ENCODE results near the gene JADE2. TPM values are rescaled to one million over a fixed set of nuclear protein-coding genes. Genes with fewer than 3 reads are reported as not detected.

Gene JADE2
- polyA plus RNA-seq, 2 of the 4 experiments (the other 2 are of a cell fraction) = 24.0 to 27.1 TPM

DNA sequence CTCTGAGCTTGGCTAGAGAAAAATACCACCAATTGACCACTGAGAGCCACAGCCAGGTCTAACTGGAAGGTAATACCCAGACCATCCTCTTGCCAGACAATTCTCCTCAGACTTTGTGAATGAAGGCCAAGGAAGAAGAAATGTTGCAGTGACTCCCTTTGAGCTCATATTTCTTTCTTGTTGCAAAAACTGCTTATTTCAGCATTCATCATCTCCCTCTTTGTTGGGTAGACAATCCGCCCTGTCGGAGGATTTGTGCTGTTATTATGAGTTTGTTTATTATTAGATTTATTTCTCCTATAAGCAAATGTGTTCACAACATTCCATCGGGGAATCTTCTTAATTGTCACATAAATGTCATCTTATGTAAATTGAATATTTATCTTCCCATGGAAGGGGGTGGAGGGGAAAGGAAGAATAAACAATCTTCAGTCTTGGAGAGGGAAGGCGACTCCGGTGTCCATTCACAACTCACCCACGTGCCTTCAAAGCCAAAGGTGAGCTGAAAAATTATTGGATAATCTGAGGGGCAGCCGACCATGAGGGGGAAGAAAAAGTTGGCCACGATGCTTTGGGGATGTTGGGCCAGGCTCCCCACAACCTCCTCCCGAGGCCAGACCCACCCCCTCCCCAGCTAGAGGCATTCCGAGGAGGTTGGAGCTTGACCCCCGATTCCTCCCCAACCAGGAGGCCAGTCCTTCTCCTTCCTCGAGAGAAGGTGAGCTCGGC, 1.8 kb upstream of the JADE2 start (continued):
- TF ChIP-seq CBX8 (IDR thresholded peaks at IDR 0.05) = no peak
- no peak for TF ChIP-seq CHD2 (IDR thresholded peaks at IDR 0.05; ENCODE audit: low read length, partially characterized antibody)
- TF ChIP-seq RARB (CRISPR knock-in tag; IDR thresholded peaks at IDR 0.05) = no peak
- TF ChIP-seq FOXS1 (CRISPR knock-in tag; IDR thresholded peaks at IDR 0.05) = no peak
- no peak for TF ChIP-seq POLR2AphosphoS2 (conservative IDR thresholded peaks at IDR 0.05; ENCODE audit: low read length)
- TF ChIP-seq FOSL2 (IDR thresholded peaks at IDR 0.05) = no peak
- TF ChIP-seq FOSL2 (CRISPR knock-in tag; IDR thresholded peaks at IDR 0.05) = no peak
- no peak for TF ChIP-seq GATA3 (IDR thresholded peaks at IDR 0.05; ENCODE audit: borderline replicate concordance)
- TF ChIP-seq CEBPB (IDR thresholded peaks at IDR 0.05) = no peak

DNA sequence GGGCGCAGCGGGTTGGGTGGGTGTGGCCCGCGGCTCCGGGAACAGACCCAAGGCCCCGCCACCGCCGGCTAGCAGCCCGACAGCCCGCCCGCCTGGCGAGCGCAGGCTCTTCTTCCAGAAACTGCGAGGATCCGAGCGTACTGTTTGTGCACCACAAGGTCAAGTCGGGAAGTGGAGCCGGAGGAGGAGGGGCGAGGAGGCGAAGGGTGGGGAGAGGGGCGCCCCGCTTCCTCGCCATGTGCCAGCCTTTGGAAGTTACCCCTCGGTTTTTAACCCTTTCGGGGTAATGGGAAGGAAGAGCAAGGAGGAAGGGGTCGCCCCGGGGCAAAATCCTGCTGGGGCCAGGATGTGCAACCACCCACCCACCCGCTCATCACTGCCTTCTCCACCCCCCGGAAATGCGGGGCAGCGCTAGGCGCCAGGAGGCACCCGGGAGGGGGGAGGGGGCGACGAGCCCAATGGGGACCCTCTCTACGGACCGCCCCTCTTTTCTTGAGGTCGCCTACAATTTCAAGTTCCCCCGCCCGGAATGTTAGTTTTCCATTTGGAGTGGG, 1.1 kb upstream of the JADE2 start:
- ATAC-seq (peak; percentile 19 to 36), DNase-seq (ENCODE audit: low read depth in 1 of 2, low spot score in 1 of 2) (peak; percentile 78 to 88), FAIRE-seq (no peak)
- ChIA-PET CTCF (interaction anchor here (0.7 to 13.2 kb wide), 13 partner anchors 10 to 220 kb away, joined by 3 to 149 read pairs (median 11); partner anchors contain the start of gene CDKN2AIPNL), POLR2A (interaction anchor here (0.6 to 5.8 kb wide), 20 partner anchors 10 to 744 kb away, joined by 3 to 77 read pairs (median 4); partner anchors contain the start of genes CDKN2AIPNL, SKP1, UBE2B and VDAC1)
- Histone ChIP-seq H3K27ac (peak overlapping the region; percentile 99 to 100), H3K4me1 (peaks cover 31% of the 10 kb centered on the region), H3K4me3 (peak overlapping the region; percentile 82), H3K9me3 (no peaks in the 10 kb centered on the region), H3K4me2 (peak overlapping the region; percentile 97)
- WGBS (ENCODE audit: missing lambda C conversion rate) = under 1% methylated on average over 33 of the region's 40 CpGs
- TF ChIP-seq SREBF2 (IDR thresholded peaks at IDR 0.05) (no peak), KDM1A (IDR thresholded peaks at IDR 0.05; ENCODE audit: low read depth) (no peak), TFCP2L1 (CRISPR knock-in tag; IDR thresholded peaks at IDR 0.05) (peak; percentile 76), RAD21 (conservative IDR thresholded peaks at IDR 0.05 in 1 of 2, IDR thresholded peaks at IDR 0.05 in 1 of 2) (peak; percentile 31 to 51; a peak in 4 of 5 replicates), JUNB (IDR thresholded peaks at IDR 0.05) (no peak), NFE2L2 (conservative IDR thresholded peaks at IDR 0.05; ENCODE audit: low read length) (no peak), EP300 (IDR thresholded peaks at IDR 0.05) (no peak), FOSL2 (IDR thresholded peaks at IDR 0.05) (no peak), FOSL2 (CRISPR knock-in tag; IDR thresholded peaks at IDR 0.05) (no peak), EHF (CRISPR knock-in tag; IDR thresholded peaks at IDR 0.05) (0 out of 2 replicates have a peak, but pooled peaks have one; percentile 27), RFX5 (IDR thresholded peaks at IDR 0.05) (no peak), FOXS1 (CRISPR knock-in tag; IDR thresholded peaks at IDR 0.05) (0 out of 2 replicates have a peak, but pooled peaks have one; percentile 50), HOXB13 (CRISPR knock-in tag; IDR thresholded peaks at IDR 0.05; ENCODE audit: low read depth) (no peak), RARB (CRISPR knock-in tag; IDR thresholded peaks at IDR 0.05) (no peak), POLR2A (IDR thresholded peaks at IDR 0.05; ENCODE audit: low read length) (peak; percentile 43), CBX2 (IDR thresholded peaks at IDR 0.05; ENCODE audit: borderline replicate concordance, low read depth) (no peak), EHMT2 (IDR thresholded peaks at IDR 0.05; ENCODE audit: low read depth) (no peak), MYC (IDR thresholded peaks at IDR 0.05; ENCODE audit: borderline replicate concordance, low read length) (peak; percentile 61; the same call in 1 of the 2 replicates), CHD2 (IDR thresholded peaks at IDR 0.05; ENCODE audit: low read length, partially characterized antibody) (no peak), CBX8 (IDR thresholded peaks at IDR 0.05) (no peak), JUN (IDR thresholded peaks at IDR 0.05) (peak; percentile 44 to 83; a peak in 4 of 5 replicates), MAZ (IDR thresholded peaks at IDR 0.05; ENCODE audit: borderline replicate concordance, low read depth, low read length) (no peak), HDAC2 (IDR thresholded peaks at IDR 0.05) (no peak), NR3C1 (IDR thresholded peaks at IDR 0.05) (no peak), FOSB (CRISPR knock-in tag; IDR thresholded peaks at IDR 0.05) (no peak; the same call in 1 of the 2 replicates), CHD4 (IDR thresholded peaks at IDR 0.05; ENCODE audit: borderline replicate concordance) (no peak), RNF2 (IDR thresholded peaks at IDR 0.05; ENCODE audit: borderline replicate concordance, low read depth) (no peak), TP53 (CRISPR knock-in tag; IDR thresholded peaks at IDR 0.05) (0 out of 2 replicates have a peak, but pooled peaks have one; percentile 10)
- TF ChIP-seq, protein P1, sequence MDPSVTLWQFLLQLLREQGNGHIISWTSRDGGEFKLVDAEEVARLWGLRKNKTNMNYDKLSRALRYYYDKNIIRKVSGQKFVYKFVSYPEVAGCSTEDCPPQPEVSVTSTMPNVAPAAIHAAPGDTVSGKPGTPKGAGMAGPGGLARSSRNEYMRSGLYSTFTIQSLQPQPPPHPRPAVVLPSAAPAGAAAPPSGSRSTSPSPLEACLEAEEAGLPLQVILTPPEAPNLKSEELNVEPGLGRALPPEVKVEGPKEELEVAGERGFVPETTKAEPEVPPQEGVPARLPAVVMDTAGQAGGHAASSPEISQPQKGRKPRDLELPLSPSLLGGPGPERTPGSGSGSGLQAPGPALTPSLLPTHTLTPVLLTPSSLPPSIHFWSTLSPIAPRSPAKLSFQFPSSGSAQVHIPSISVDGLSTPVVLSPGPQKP (IDR thresholded peaks at IDR 0.05; ENCODE audit: low read depth, low read length) = no peak
- TF ChIP-seq, protein P2, sequence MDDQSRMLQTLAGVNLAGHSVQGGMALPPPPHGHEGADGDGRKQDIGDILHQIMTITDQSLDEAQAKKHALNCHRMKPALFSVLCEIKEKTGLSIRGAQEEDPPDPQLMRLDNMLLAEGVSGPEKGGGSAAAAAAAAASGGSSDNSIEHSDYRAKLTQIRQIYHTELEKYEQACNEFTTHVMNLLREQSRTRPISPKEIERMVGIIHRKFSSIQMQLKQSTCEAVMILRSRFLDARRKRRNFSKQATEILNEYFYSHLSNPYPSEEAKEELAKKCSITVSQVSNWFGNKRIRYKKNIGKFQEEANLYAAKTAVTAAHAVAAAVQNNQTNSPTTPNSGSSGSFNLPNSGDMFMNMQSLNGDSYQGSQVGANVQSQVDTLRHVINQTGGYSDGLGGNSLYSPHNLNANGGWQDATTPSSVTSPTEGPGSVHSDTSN (IDR thresholded peaks at IDR 0.05) = peak; percentile 61; the same call in 1 of the 2 replicates
- TF ChIP-seq, protein P3, sequence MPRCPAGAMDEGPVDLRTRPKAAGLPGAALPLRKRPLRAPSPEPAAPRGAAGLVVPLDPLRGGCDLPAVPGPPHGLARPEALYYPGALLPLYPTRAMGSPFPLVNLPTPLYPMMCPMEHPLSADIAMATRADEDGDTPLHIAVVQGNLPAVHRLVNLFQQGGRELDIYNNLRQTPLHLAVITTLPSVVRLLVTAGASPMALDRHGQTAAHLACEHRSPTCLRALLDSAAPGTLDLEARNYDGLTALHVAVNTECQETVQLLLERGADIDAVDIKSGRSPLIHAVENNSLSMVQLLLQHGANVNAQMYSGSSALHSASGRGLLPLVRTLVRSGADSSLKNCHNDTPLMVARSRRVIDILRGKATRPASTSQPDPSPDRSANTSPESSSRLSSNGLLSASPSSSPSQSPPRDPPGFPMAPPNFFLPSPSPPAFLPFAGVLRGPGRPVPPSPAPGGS (IDR thresholded peaks at IDR 0.05) = peak; percentile 19; the same call in 1 of the 3 replicates
- TF ChIP-seq, protein P4, sequence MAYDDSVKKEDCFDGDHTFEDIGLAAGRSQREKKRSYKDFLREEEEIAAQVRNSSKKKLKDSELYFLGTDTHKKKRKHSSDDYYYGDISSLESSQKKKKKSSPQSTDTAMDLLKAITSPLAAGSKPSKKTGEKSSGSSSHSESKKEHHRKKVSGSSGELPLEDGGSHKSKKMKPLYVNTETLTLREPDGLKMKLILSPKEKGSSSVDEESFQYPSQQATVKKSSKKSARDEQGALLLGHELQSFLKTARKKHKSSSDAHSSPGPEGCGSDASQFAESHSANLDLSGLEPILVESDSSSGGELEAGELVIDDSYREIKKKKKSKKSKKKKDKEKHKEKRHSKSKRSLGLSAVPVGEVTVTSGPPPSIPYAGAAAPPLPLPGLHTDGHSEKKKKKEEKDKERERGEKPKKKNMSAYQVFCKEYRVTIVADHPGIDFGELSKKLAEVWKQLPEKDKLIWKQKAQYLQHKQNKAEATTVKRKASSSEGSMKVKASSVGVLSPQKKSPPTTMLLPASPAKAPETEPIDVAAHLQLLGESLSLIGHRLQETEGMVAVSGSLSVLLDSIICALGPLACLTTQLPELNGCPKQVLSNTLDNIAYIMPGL (CRISPR knock-in tag; IDR thresholded peaks at IDR 0.05; ENCODE audit: borderline replicate concordance) = no peak

Measured in A549 (cell line).